ENCODE measurements around the gene LRRC38.
"Not testable (repeated sequence)": the region's sequence is repeated elsewhere in the genome, so short reads cannot be mapped to it uniquely, and the experiment has no call there.

The LRRC38 gene

DNA sequence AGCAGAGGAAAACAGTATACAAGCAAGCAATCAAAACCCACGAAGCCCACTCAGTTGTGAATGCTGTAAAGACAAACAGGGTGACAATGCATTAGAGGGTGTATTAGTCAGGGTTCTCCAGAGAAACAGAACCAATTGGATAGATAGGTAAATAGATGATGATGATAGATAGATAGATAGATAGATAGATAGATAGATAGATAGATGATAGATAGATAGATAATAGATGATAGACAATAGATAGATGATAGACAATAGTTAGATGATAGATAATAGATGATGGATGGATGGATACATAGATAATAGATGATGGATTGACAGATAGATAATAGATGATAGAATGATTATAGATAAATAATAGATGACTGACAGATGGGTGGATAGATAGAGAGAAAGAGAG is 48.3 kb downstream of the LRRC38 start:
- no peak for DNase-seq (ENCODE audit: low spot score)

DNA sequence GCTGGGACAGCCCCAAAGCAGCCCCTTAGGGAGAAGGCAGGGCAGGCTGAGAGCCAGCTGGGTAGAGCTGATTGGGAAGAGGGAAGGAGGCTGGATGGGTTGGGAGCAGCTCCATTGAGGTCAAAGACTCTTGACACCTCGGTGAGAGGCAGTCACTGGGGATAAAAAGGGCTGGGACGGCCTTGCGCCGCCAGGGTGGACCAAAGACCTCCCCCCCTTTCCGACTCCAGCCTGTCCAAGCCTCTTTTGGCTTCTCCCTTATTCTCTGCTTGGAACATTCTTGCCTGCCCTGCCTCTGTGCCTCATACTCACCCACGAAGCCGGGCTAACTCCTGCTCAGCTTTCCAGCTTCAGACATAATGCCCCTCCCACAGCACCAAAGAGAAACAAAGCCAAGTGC is 51.1 kb downstream of the LRRC38 start:
- no peak for DNase-seq (ENCODE audit: low spot score)

DNA sequence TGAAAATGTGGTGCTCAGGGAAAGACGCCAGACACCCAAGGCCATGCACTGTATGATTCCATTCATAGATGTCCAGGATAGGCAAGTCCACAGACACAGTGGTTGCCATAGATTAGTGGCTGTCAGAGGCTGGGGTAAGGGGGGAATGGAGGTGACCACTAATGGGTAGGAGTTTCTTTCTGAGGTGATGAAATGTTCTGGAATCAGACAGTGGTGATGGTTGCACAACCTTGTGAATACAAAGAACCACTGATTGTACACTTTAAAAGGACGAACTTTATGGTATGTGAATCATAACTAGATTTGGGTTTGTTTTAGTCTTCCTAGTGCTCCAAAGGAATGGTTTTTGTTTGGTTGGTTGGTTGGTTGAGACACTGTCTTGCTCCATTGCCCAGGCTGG is 51.8 kb downstream of the LRRC38 start:
- no peak for DNase-seq (ENCODE audit: low spot score)

DNA sequence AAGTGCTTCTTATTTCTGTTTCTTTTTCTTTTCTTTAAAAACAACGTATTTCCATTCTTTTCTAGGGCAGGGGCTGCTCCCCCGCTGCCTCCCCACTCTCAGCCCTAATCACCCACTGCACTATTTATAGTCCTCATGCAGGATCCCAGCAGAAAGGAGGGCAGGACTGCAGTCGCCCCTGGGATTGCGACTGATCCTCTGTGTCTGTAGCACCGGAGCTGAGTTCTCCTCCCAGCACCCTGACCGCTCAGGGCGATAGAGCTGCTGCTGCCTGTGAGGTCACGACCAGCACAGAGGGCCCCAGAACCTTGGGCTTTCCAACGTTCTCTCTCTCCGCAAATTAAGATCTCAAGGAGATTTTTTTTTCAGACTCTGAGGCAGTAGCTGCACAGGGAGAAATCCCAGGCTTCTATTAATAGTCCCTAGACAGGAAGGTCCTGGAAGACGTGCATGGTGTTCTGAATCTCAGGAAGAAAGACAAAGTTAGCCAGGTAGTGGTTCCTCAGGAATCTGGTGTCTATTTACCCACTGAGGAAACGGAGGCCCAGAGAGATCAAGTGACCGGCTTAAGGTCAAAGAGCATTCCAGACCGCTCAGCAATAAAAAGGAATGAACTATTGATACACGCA is 56.8 kb downstream of the LRRC38 start:
- DNase-seq (ENCODE audit: low spot score), result no peak

DNA sequence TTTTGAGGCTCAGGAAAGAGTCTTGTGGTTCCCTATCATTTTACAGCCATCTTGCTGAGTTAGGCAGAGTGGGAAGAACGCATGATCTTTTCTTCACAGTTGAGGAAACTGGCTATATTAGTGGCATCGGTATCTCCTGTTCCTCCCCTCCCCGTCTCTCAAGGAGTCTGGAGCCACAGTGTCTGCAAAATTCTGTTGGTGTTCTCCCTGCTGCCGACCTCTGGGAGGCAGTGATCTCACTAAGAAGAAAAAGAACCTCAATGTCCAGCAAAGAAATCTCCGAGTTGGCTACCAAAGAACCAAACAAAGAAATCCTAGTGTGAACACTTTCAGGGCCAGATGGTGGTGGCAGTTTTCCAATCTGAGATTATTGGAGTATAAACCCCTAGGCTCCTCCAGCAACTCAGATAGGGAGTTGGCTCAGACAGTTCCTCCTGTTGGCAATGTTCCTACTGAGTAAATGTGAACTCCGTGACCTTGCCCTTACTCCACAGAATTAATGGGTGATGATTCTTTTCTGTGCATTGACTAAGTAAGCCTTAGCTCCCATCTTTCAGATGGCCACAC is 62.3 kb downstream of the LRRC38 start:
- DNase-seq (ENCODE audit: low spot score), result no peak

DNA sequence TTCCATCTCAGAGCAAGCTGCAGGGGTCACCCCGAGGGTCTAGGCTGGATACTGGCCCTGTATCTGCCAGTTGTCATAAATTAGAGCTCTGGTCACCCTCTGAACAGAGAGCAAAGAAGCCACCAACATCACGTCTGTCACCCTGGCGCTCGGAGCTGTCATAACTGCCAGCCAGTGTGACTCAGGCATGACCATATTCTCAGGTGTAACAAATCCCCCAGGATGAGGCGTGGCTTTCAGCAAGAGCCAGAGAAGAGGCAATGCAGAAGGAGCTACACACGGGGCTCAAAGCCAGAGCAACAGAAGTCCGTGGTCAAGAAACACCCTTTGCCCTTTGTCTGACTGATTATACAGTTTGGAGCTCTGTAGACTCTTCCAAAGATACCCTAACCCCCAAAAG is 63.6 kb downstream of the LRRC38 start:
- DNase-seq (ENCODE audit: low spot score), result no peak

DNA sequence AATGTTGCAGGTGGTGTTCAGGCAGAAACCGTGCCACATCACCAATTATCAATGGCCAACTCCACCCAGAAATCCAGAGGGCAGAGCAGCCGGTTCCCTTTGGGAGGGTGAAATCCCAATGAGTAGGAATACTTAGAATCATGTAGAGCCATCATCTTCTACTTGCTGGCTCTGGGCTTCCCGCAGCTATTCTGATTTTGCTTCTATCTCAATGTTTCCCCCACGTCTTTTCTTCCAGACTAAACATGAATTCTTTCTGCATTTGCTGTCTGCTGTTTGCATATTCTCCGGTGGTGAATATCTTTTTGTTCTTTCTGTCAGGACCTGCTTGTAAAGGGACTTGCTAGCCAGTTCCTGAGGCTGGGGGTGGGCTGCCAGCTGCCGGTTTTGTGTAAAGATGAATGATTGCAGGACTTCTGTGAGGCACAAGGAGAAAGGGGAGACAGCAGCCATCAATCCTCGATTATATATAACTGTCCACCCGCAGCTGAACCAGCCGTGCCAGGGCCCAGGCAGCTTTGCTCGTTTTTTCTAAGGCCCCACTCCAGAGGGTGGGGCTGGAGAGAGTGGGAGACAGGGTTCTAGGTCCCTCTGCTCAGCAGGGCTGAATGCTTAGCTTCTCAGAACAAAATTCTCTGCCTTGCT is 70.3 kb downstream of the LRRC38 start:
- no peak for DNase-seq (ENCODE audit: low spot score)

DNA sequence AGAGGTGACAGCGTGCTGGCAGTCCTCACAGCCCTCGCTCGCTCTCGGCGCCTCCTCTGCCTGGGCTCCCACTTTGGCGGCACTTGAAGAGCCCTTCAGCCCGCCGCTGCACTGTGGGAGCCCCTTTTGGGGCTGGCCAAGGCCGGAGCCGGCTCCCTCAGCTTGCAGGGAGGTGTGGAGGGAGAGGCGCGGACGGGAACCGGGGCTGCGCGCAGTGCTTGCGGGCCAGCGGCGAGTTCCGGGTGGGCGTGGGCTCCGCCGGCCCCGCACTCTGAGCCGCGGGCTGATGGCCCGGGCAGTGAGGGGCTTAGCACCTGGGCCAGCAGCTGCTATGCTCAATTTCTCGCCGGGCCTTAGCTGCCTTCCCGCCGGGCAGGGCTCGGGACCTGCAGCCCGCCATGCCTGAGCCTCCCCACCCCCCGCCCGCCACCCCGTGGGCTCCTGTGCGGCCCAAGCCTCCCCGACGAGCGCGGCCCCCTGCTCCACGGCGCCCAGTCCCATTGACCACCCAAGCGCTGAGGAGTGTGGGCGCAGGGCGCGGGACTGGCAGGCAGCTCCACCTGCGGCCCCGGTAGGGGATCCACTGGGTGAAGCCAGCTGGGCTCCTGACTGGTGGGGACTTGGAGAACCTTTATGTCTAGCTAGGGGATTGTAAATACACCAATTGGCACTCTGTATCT is 74.6 kb downstream of the LRRC38 start:
- not testable (repeated sequence) for DNase-seq (ENCODE audit: low spot score)

DNA sequence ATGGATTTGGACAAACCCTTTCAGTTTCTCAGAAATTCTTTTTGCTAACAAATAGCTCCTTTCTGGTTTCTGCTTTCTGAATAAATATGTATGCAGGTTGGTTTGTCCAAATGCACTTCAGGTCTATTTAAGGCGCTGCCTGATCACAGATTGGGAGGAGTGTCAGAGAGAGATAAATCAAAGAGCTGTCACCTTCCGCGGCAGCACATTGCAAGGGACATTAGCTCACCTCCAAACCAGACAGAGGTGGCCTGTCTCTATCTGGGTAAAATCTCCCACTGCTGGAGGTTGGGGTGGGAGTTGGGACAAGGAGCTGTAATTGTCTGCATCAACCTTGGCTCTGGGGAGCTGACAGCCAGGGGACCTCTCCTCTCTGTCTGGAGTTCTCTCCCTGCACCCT is 78.3 kb downstream of the LRRC38 start:
- no peak for DNase-seq (ENCODE audit: low spot score)

DNA sequence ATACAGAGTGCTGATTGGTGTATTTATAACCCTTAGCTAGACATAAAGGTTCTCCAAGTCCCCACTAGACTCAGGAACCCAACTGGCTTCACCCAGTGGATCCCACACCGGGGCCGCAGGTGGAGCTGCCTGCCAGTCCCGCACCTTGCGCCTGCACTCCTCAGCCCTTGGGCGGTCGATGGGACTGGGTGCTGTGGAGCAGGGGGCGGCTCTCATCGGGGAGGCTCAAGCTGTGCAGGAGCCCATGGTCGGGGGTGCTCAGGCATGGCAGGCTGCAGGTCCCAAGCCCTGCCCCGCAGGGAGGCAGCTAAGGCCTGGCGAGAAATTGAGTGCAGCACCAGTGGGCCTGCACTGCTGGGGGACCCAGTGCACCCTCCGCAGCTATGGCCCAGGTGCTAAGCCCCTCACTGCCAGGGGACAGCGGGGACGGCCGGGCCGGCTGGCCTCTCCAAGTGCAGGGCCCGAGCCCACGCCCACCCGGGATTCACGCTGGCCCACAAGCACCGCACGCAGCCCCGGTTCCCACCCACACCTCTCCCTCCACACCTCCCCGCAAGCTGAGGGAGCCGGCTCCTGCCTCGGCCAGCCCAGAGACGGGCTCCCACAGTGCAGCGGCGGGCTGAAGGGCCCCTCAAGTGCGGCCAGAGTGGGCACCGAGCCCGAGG is 80.0 kb downstream of the LRRC38 start:
- DNase-seq (ENCODE audit: low spot score), result not testable (repeated sequence)

DNA sequence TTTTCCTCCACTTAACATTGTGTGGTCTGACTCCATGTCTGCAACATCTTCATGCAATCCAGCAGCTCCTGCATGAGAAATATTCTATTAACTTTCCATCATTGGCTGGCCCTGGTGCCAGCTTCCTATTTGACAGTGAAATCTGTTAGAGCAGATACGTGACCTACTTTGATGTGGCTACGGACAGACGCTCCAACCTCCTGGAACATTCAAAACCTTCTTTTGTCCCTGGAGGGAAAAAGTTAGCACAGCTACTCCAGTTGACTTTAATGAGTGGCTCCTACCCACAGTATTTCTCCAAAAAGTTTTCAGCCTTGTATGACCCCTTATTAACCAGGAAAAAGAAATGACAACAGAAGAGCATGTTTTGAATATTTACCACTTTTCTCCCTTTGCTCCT is 81.6 kb downstream of the LRRC38 start:
- DNase-seq (ENCODE audit: low spot score), result no peak

DNA sequence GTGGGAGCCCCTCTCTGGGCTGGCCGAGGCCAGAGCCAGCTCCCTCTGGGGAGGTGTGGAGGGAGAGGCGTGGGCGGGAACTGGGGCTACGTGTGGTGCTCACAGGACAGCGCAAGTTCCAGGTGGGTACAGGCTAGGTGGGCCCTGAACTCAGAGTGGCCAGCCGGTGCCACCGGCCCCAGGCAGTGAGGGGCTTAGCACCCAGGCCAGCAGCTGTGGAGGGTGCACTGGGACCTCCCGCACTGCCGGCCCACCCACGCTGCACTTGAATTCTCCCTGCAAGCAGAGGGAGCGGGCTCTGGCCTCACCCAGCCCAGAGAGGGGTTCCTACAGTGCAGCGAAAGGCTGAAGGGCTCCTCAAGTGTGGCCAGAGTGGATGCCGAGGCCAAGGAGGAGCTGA is 83.3 kb downstream of the LRRC38 start:
- DNase-seq (ENCODE audit: low spot score), result no peak
